Keratinocyte (primary cell): ENCODE measurements around the gene TRIM23. TPM values are rescaled to one million over a fixed set of nuclear protein-coding genes. Genes with fewer than 3 reads are reported as not detected.

Experiments used
- DNase-seq: peaks from one replicate; pipeline ENCODE4 v3.0.0-alpha.2; 2011; ENCODE audit warnings: low read depth, missing footprints, low spot score
- FAIRE-seq: peaks from 2 replicates; lab custom pipeline; 2011; peaks lifted over from hg19 to GRCh38; lab: Jason Lieb, UNC
- H2AFZ ChIP-seq: 2 replicates; pipeline ENCODE4 v1.6.0; 2012; ENCODE audit warnings: low read length, control low read depth, inconsistent platforms; ENCODE audit not compliant: control insufficient read depth
- H3K27ac ChIP-seq: 2 replicates; pipeline ENCODE4 v1.5.1; 2011; ENCODE audit warnings: low read length; ENCODE audit not compliant: control insufficient read depth, insufficient read depth
- H3K27me3 ChIP-seq: 3 replicates; pipeline ENCODE4 v1.6.0; 2011; ENCODE audit warnings: low read length; ENCODE audit not compliant: control insufficient read depth, insufficient read depth; ENCODE audit errors: extremely low read depth
- H3K36me3 ChIP-seq, 2 experiments: 2 replicates in 1 of 2; 3 replicates in 1 of 2; pipeline ENCODE4 v1.5.1; 2011; ENCODE audit warnings: low read length in 2 of 2, mild to moderate bottlenecking in 1 of 2; ENCODE audit not compliant: control insufficient read depth in 2 of 2, insufficient read depth in 2 of 2; ENCODE audit errors: extremely low read depth in 1 of 2
- H3K4me1 ChIP-seq: 3 replicates; pipeline ENCODE4 v1.5.1; 2011; ENCODE audit warnings: low read length; ENCODE audit not compliant: control insufficient read depth, insufficient read depth; ENCODE audit errors: extremely low read depth
- H3K4me2 ChIP-seq: 3 replicates; pipeline ENCODE4 v1.6.0; 2011; ENCODE audit warnings: low read depth, low read length; ENCODE audit not compliant: control insufficient read depth, insufficient read depth; ENCODE audit errors: extremely low read depth
- H3K4me3 ChIP-seq, 3 experiments: fragments of 200-600 bp in 1 of 3; sonication (generic) in 1 of 3; 2 replicates in 2 of 3; 3 replicates in 1 of 3; pipeline ENCODE4 v1.5.1; 2011 to 2016; ENCODE audit warnings: low read length in 3 of 3, mild to moderate bottlenecking in 3 of 3, control low read depth in 2 of 3, inconsistent platforms in 1 of 3, low read depth in 1 of 3, mixed read lengths in 1 of 3, mixed run types in 1 of 3, moderate library complexity in 1 of 3; ENCODE audit not compliant: control insufficient read depth in 2 of 3, insufficient read depth in 2 of 3; ENCODE audit errors: extremely low read depth in 1 of 3
- H3K79me2 ChIP-seq: 2 replicates; pipeline ENCODE4 v1.6.0; 2012; ENCODE audit warnings: low read length; ENCODE audit not compliant: control insufficient read depth, insufficient read depth
- H3K9ac ChIP-seq: 3 replicates; pipeline ENCODE4 v1.6.0; 2011; ENCODE audit warnings: low read length; ENCODE audit not compliant: control insufficient read depth, insufficient read depth; ENCODE audit errors: extremely low read depth
- H3K9me1 ChIP-seq: 3 replicates; pipeline ENCODE4 v1.6.0; 2011; ENCODE audit warnings: low read length; ENCODE audit not compliant: control insufficient read depth, insufficient read depth; ENCODE audit errors: extremely low read depth
- H3K9me3 ChIP-seq: 2 replicates; pipeline ENCODE4 v1.5.1; 2012; ENCODE audit warnings: low read depth, low read length; ENCODE audit not compliant: control insufficient read depth
- H4K20me1 ChIP-seq: 3 replicates; pipeline ENCODE4 v1.6.0; 2011; ENCODE audit warnings: low read length; ENCODE audit not compliant: control insufficient read depth, insufficient read depth; ENCODE audit errors: extremely low read depth
- EZH2 ChIP-seq: IDR thresholded peaks from one replicate; pipeline ENCODE4 v1.6.1; 2012; ENCODE audit warnings: inconsistent platforms, mild to moderate bottlenecking, low read length, moderate library complexity
- dilution Hi-C: fragments of 300-500 bp; cut with MboI; formaldehyde crosslinking; loops from one replicate; pipeline ENCODE4 v1.7.0; 2020; ENCODE audit warnings: low sequenced_read_pairs; ENCODE audit not compliant: extremely low pct_ligation_motif_present
- polyA plus RNA-seq, 5 experiments: library from polyadenylated mRNA; depleted of rRNA in 3 of 5; stranded (reverse) in 3 of 5; stranded (forward) in 1 of 5; unstranded in 1 of 5; fragments of >200 nt; gene quantifications; 1 replicate in 1 of 5; 2 replicates in 3 of 5; 3 replicates in 1 of 5; pipeline versions ENCODE4 v1.2.1 to v1.2.3, GENCODE V29; 2011 to 2012; ENCODE audit warnings: missing spikeins in 2 of 5, low read depth in 1 of 5, low replicate concordance in 1 of 5
- TF ChIP-seq, protein P1 (sequence below), 3 experiments: IDR thresholded peaks in 1 of 3; conservative IDR thresholded peaks in 1 of 3; optimal IDR thresholded peaks in 1 of 3; 2 replicates in 2 of 3; 3 replicates in 1 of 3; pipeline versions ENCODE3 to v1.5.1; 2011; ENCODE audit warnings: low read length in 3 of 3, mild to moderate bottlenecking in 3 of 3, moderate library complexity in 2 of 3, control low read depth in 1 of 3, inconsistent platforms in 1 of 3; ENCODE audit not compliant: insufficient read depth in 2 of 3; ENCODE audit errors: extremely low read depth in 1 of 3

Gene TRIM23
- polyA plus RNA-seq, 1 donor (not counting 4 experiments of a cell fraction or from before 2014, with no cell fraction given): 7.8 TPM

DNA sequence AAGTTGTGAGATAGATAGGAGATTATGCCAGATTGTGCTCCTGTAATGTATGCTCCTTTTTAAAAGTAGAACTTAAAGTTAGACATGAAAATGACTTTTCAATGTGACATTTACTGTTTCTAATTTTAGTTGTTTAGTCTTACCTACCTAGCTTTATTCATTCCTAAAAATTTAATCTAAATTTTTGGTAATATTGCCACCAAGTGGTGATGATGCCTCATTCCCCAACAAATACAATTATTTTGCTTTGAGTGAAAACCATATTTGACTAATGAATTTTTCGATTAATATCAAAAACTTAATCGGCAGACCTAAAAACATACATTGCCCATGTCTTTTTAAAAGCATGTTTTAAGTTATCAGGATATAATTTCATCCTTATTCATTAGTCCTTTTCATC is 35.4 kb downstream of the TRIM23 start:
- Histone ChIP-seq H3K79me2 (no peaks in the 10 kb centered on the region), H3K9ac (no peak overlapping the region), H3K9me3 (no peaks in the 10 kb centered on the region), H4K20me1 (no peaks in the 10 kb centered on the region), H3K4me2 (no peak overlapping the region), H3K4me3 (no peak overlapping the region), H3K9me1 (no peaks in the 10 kb centered on the region), H2AFZ (no peak overlapping the region), H3K27ac (no peak overlapping the region), H3K4me1 (no peaks in the 10 kb centered on the region), H3K27me3 (no peaks in the 10 kb centered on the region), H3K36me3 (peaks cover 3 to 6% of the 10 kb centered on the region in 2 experiments)
- no peak for TF ChIP-seq EZH2
- TF ChIP-seq, protein P1, sequence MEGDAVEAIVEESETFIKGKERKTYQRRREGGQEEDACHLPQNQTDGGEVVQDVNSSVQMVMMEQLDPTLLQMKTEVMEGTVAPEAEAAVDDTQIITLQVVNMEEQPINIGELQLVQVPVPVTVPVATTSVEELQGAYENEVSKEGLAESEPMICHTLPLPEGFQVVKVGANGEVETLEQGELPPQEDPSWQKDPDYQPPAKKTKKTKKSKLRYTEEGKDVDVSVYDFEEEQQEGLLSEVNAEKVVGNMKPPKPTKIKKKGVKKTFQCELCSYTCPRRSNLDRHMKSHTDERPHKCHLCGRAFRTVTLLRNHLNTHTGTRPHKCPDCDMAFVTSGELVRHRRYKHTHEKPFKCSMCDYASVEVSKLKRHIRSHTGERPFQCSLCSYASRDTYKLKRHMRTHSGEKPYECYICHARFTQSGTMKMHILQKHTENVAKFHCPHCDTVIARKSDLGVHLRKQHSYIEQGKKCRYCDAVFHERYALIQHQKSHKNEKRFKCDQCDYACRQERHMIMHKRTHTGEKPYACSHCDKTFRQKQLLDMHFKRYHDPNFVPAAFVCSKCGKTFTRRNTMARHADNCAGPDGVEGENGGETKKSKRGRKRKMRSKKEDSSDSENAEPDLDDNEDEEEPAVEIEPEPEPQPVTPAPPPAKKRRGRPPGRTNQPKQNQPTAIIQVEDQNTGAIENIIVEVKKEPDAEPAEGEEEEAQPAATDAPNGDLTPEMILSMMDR (optimal IDR thresholded peaks at IDR 0.05 in 1 of 3, IDR thresholded peaks at IDR 0.05 in 1 of 3, conservative IDR thresholded peaks at IDR 0.05 in 1 of 3; ENCODE audit: extremely low read depth in 1 of 3, insufficient read depth in 2 of 3, low read length in 3 of 3): no peak
- no peak for FAIRE-seq
- no peak for DNase-seq
- dilution Hi-C loops: no loop called here

DNA sequence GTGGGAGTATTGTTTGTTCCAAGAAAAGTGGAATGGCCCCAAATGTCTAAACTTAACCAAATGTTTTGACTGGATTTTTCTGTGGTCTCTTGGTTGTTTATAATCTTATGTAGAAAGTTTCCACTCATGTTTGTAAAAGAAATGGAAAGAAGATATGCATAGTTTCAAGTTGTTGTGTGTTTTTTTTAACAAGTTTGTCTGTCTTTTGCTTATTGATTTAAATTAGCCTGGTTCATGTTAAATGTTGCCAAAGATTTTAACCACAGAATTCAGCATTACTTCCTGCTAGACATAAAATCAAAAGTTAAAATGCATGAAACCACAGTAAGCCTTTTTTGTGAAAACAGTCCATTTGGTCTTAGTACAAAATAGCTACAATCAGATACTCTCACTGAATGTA is 47.0 kb downstream of the TRIM23 start:
- DNase-seq (no peak), FAIRE-seq (no peak)
- Histone ChIP-seq H3K79me2 (no peaks in the 10 kb centered on the region), H3K27ac (no peak overlapping the region), H3K9me1 (no peaks in the 10 kb centered on the region), H3K9me3 (no peaks in the 10 kb centered on the region), H3K27me3 (no peaks in the 10 kb centered on the region), H3K9ac (no peak overlapping the region), H3K36me3 (peaks cover 9 to 10% of the 10 kb centered on the region in 2 experiments), H2AFZ (no peak overlapping the region), H3K4me2 (no peak overlapping the region), H4K20me1 (no peaks in the 10 kb centered on the region), H3K4me1 (no peaks in the 10 kb centered on the region), H3K4me3 (no peak overlapping the region)
- TF ChIP-seq, protein P1 (optimal IDR thresholded peaks at IDR 0.05 in 1 of 3, IDR thresholded peaks at IDR 0.05 in 1 of 3, conservative IDR thresholded peaks at IDR 0.05 in 1 of 3; ENCODE audit: extremely low read depth in 1 of 3, insufficient read depth in 2 of 3, low read length in 3 of 3): no peak
- no peak for TF ChIP-seq EZH2
- dilution Hi-C loops: no loop called here
